ENCODE results near the gene SLC41A3.

The SLC41A3 gene
- total RNA-seq: 6.9 to 19.9 (median 14.6) reads per million in 18 experiments

DNA sequence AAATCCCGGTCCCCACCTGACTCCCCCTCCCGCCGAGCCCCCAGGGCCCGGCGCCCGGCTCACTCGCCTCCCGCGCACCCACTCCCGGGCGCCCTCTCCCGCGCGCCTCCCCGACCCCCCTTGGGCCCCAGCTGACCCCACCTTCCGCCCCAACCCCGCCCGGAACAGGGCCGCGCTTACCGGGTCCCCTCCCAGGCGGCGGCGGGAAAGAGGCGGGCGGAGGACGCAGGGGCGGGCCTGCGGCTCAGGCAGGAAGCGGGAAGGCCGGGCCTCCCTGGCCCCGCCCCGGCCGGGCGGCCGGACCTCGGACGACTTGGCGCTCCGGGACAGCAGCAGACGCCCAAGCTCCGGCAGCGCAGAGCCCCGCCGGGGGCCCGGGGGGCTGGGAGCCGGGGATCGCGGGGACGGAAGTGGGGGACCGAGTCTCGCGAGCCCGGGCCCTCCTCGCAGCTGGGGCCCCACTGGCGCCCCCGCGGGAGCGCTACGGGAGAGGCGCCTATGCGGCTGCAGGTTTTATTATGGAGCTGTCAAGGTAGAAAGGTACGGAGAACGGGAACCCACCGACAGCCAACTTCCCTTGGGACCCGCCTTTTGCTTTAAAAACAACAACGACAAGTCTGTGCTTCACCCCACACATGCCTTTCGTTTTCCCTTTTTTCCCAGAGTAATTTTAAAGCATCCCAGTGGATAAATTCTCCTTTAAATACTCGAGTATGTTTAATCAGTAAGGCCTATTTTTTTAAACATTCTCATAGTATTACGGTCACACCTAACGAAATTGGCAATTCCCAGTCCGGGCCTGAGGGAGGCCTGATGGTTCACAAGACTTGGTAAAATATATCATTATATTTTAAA is at the start of gene SLC41A3:
Gene SLC41A3, minus strand, starts transcription at position 212 of the 855 bp plus-strand sequence. CDS start 15,905 bp downstream, outside the sequence.
- peak; percentile 78 to 80 for DNase-seq

DNA sequence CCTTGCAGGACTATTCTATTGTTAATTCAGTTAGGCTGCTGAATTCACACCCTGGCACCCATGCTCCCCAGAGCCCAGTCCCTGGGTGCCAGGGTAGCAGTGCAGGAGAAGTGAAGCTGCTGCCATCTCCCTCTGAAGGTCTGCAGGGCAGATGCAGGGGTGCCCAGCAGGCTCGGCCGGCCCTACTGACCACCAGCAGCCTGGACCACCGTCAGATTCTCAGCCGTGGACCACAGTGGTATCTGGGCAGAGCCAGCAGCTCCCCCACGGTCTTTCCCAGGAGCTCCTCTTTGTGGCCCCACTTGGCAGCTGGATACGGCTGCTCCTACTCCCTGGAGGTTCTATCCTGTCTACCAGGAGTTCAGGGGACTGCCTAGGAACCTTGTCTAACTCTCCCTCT is 49.7 kb upstream of the SLC41A3 start:
- DNase-seq: no peak

DNA sequence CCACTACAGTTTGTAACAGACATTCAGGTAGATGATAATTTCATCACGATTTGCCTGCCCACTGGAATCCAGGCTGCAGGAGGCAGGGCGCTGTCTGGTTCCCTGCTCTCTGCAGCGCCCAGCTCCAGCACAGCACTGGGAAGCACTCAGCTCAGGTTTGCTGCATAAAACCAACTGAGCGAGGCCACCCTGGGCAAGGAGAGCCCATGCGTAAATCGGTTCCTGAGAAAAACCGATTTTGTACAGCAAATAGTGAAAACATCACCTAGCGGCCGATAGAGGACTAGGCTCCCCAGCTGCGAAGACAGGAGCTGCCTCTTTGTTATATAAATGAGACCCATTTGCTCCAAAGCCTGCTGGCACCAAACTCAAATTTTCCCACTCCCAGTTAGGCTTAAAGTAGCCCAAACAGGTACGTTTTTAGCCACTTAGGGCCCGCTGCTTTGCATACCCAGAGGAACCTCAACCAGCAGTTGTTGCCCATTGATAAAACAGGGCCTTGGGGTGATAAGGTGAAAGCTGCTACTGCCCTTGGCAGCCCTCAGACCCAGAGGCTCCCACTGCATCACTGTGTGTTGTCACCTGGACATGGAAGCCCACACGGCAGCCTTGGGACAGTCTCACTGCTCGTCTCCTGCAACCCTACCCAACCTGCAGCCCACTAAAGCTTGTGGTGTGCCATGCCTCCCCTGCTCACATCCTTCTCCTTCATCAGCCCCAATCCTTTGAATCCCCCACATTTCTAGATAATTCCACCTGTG is 49.0 kb upstream of the SLC41A3 start:
- DNase-seq: no peak

DNA sequence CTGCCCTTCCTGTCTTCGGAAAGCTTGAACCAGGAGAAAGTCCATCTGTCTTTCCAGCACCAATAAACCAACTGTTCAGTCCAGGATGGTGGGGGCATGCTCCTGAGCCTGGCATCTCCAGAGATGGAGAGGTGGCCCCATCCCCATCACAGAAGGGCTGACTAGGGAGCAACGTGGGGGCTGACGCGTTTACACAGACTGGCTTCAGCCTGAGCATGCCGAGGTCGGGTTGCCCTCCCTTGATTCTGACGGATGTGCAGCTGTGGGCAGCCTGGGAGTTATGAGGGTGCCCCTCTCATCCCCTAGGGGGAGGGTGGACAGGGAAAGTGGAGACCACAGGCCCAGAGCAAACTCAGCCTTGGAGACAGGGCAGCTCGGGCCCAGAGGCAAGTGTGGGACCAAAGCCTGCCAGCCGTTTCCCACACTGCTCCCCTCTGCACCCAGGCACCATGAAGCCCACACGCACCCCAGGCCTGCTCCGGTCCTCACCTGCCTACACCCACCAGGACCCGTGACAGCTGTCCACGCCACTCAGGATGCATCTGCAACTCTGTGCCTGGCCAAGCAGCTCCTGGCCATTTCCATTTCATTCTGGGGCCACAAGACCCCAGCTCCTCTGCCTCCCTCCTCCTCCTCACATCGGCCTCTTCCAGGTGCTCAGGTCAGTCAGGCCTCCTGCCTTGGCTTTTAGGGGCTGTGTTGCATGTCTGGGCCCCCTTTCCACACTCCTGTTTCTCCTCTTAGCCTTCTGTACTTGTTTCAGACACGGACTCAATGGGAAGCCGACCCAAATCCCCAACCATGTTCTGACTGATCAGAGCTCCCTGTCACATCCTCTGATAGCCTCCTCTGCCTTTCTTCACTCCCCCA is 48.2 kb upstream of the SLC41A3 start:
- DNase-seq: no peak

DNA sequence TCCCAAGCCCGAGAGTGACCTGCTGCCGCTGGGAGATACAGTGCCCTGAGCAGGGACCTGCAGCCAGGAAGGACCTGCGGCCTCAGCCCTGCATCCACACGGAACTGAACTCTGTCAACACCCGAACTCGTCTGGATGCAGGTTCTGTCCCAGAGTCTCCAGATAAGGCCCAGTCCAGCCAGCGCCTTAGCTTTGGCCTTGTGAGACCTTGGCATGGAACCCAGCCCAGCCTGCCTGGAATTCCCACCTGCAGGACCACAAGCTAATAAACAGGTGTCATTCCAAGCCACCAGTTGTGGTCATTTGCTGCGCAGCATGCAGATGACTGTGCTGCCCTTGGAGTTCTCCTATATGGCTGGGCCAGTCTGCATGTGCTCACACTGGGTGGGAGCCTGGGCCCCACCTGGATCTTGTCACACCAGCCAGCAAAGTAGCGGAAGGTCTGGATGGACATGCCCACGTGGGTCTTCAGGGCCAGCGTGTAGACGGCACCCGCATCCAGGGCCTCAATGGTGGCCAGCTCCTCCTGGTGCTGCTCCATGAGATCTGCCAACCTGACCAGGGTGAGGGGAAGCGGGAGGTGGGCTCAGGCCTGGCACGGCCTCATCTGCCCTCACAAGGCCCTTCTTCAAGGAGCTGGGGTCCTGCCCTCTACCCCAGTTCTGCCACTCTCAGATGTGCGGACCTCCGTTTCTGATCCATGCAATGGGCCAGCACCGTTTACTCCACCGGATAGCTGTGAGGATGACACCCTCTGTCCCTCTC is 47.2 kb upstream of the SLC41A3 start:
- no peak for DNase-seq

DNA sequence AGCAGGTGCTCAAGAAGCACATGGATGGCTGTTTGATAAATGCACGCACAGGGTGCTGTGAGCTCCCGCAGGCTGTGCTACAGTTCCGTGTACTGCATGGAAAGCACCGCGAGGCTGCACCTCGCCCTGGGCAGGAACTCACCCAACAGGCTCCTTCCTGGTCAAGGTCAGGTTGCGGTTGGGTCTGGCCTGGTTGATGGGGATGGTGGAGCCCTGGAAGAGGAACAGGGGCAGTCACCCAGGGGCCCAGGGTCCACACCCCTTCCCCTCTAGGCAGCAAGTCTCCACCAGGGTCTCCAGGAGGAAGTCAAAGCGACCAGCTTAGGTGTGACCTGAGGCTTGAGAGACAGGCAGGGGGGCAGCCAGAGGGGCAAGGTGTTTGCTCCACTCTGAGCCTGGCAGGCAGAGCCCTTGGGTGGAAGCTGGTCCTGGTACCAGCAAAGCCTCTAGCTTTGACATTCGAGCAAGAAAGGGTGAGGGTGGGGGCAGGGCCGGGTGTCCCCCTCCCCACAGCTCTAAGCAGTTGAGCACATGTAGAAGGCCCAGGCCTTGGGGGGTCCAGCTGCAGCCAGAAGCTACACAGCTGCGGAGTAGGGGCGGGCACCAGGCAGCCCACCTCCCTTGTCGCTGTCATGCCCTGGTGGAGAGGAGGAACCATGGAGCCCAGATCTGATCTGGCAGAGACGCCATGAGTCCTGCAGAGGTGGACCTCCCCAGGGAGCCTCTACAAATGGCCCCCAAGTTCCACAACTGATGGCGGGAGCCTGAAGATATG is 46.3 kb upstream of the SLC41A3 start:
- no peak for DNase-seq

DNA sequence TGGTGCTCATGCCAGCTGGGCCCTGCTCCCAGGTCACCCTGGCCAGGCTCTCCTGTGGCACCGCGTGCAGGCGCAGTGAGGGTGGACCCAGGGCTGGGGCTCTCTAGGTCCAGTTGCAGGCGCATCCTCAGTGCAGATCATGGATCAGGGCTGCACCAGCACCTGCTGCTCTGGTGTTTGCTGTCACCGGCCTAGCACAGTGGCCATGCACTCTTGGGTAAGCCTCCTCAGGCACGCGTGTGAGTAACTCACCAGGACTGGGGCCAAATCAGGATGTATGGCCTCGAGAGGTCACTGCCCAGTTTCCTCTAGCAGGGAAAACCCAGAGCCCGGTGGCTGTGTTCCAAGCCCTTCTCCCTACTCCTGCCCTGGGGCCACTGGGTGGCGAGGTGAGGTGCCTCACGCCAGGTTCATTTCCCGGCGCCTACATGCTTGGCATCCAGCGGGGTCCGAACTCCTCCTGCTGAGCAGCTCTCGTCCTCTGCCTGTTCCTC is 45.5 kb upstream of the SLC41A3 start:
- peak in 1 of 2 donors; percentile 13 for DNase-seq

DNA sequence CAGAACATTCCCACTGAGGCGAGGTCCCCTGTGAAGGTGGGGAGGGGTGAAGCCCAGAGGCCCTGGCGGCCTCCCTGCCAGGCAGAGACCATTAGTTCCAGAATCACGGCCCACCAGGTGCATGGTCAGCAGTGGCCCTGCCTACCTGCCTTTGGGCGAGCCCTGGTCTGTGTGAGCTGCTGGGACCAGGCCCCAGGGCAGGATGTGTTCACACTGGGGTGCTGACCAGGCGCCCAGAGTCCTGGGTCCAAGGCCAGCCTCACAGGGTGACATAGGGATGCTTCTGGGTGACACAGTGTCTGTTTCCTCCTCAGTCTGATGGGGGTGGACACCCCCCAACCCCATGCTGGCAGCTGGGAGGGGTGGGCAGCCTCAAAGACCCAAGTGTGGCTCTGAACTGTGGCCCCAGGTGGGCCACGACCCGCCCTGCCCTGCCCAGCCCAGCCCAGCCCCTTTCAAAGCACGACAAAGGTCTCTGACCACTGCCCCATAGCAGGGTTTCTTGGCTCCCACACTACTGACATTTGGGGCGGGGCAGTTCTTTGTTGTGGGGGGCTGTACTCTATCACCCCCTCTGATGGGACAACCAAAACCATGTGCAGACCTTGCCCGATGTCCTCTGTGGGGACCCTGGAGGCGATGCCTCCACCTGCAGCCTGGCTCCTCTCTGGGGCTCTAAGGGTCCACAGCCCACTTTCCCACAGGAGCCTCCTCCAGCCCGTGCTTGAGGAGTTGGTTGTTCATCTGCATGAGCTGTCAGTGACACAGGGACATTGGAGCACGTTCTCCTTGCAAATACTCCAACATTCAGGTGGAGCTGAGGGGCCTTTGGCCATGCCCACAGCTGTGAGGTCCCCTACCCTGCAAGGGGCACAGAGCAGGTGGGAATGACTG is 44.8 kb upstream of the SLC41A3 start:
- no peak for DNase-seq

DNA sequence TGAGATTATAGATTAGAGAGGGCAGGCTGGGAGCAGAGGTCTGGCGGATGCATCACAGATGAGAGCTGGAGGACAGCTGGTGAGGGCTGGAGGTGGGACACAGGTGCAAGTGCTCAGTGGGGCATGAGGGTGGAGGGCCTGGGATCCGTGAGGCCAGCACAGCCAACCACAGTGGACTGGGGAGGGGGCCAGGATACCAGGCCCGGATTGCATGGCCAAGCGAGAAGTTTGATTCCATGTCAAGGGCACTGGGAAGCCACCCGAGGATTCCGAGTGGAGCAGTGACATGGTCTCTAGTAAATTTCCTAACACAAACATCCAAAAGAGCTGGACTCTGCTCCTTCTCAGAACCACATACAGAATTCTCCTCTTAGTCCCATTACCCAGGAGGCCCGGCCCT is 44.0 kb upstream of the SLC41A3 start:
- DNase-seq: no peak

DNA sequence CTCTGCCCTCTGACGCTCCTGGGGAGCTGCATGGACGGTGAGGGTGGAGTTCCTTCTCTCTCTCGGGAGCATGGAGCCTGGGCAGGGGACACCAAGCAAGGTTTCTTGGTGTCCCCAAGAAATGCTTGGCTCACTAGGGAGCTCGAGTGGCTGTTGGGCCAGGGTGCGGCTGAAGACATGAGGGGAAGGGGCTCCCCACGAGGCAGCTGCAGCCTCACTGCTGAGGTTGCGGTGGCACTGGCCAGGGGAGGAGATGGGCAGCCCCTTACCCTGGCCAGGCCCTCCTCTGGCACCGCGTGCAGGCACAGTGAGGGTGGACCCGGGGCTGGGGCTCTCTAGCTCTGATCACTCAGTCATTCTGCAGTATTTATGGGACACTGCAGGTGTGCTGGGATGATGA is 43.5 kb upstream of the SLC41A3 start:
- no peak for DNase-seq

DNA sequence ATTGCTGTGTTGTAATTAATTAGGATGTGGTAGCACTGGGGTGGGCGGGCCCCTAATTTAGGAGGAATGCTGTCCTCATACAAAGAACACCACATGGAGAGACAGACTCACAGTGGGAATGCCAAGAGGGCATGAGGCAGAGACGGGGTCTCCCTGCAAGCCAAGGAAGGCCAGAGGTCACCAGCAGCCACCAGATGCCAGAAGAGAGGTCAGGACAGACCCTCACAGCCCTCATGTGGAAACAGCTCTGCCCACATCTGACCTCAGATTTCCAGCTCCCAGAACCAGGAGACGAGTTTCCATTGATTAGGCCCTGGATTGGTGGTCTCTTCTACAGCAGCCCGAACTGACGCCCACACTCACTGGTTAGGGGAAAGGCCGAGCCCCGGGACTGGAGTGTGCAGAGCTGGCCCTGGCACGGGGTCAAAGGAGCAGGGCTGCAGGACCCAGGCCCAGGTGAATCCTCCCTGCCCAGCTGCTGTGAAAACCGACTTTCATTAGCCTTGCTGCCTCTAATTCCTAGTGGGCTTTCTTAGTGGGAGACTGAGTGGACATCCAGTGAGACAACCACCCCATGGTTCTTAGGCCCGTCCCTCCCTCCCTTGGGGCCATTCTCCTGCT is 43.0 kb upstream of the SLC41A3 start:
- DNase-seq: no peak

DNA sequence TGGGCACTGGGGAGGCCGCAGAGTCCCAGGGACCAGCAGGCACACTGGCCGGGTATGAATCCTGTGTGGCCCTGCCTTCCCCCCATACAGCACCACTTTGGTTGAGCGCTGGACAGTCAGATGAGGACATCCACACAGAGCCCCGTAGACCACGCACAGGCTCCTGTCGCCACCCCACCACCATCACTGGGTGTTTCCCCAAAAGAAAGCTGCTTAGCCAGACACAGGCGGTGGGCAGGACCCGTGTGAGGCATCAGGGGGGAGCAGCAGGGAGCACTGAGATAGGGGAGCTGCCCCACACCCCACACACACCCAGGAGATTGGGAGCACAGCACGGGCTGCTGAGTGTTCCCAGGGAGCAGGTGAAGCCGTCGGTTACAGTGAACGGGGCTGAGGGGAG is 42.4 kb upstream of the SLC41A3 start:
- no peak for DNase-seq

DNA sequence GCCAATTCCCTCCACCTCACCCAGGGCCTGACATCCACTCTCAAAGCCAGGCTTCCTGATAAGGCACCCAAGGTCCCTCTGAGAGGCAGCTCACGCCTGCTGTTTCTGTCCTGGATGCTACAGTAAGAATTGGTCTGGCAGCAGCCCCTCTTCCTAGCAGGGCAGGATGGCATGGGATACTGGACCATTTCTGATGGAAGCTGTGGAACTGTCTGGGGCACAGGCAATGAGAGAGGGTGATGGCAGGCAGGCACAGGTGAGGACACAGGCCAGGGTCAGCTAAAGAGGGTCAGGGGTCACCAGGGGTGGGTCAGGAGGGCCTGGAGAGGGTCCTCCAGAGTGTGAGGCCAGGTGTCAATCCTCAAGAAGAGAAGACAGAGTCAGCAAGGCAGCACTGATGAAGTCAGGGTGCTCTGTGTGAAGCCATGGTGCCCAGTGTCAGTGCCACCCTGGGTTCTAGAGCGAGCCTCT is 41.9 kb upstream of the SLC41A3 start:
- no peak for DNase-seq

DNA sequence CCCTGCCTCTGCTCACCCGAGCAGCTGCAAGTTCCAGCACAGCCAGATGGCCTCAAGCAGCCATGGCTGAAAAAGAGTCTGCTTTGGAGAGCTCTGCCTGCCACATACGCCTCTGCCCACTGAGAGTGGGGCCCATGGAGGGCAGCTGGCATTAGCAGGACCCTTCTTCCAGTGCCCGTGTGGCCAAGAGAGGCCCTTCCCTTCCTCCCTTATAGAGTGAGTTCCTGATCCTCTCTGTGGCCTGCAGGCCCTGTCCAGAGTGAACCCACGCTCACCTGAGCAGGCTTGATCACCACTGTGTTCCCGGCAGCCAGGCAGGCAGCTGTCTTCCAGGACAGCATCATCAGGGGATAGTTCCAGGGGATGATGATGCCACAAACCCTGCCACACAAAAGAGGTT is 41.4 kb upstream of the SLC41A3 start:
- DNase-seq: no peak

DNA sequence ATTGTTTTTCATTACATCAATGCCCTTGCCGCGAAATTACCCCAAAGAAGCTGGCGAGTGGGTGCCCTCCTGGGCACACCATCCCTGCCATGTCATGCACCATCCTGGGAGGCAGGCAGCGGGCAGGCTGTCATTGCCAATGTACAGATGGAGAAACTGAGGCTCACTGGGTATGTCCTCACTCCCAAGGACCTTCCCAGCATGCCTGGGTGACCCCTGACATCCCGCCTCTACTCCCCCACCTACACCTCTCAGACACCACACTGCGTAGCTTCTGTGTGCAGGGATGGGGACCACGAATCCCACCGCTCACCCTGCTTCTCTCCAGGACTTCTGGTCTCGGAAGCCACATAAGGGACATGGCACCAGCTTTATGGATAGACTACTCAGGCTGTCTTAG is 41.0 kb upstream of the SLC41A3 start:
- DNase-seq: no peak

DNA sequence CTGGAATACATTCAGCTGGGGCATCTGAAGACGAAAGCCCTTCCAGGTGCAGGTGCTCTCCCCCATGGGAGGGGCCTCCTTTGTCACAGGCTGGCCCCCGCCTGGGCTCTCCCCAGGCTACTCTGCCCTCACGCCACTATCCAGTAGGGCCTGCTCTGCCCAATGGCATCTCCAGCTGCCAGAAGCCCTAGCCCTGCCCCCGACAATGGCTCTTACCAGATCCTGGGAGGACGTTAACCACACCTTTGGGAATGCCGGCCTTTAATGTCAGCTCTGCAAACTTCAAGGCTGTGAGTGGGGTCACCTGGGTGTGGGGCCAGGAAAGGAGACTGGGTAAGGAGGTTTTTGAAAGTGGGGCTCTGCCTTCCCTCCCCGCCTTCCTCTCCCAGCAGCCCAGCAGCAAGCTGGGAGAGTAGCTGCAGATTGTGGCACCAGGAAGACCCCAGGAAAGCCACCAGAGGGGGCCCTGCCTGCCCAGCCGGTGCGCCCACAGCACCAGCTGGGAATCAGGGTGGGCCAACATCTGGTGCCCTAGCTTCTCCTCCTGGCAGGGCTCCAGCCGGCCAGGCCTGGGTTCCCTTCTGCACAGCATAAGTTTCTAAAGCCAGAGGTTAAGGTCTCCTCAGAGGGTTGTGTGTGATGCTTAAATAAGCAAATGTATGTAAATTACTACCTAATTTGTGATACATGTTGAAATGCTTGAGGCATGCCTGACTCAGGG is 40.4 kb upstream of the SLC41A3 start:
- DNase-seq: no peak

DNA sequence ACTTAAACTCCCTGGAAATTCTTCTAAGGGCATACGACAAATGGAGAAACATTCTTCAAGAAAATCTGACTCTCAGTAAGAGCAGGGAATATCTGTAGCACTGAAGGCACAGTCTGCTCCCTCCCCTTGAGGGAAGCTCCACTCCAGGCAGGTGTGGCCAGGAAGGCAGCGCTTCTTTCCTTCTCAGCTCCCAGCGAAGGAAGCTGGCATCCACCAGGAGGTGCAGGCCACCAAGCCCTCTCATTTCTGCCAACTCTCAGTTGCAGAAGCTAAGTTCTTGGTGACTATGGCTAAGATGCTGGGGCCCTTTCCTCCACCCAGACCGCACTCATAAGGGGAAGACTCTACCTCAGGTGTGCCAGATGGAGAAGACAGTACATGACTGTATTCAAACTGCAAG is 37.7 kb upstream of the SLC41A3 start:
- no peak for DNase-seq

DNA sequence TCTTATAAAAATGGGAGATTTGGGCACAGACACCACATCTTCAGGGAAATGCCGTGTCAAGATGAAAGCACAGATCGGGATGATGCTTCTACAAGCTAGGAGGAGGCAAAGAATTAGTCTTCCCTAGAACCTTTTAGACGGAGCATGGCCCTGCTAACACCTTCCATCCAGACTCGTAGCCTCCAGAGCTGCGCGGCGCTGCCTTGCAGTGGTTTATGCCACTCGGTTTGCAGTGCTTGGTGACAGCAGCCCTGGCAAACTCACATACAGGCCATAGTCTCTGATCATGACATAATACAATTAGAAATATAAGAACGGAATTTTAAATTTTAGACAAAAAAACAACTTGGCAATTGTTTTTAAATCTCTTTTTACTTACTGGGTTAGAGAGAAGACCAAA is 37.1 kb upstream of the SLC41A3 start:
- DNase-seq: no peak

DNA sequence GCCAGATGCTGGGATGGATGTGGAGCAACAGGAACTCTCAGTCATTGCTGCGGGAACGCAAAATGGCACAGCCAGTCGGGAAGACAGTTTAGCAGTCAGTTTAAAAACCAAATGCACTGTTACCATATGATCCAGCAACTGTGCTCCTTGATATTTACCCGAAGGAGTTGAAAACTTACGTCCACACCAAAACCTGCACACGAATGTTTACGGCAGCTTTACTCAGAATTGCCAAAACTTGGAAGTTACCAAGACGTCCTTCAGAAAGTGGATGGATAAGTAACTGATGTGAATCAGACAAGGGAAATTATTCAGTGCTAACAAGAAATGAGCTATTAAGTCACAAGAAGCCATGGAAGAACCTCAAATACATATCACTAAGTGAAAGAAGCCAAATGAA is 36.1 kb upstream of the SLC41A3 start:
- no peak for DNase-seq
